GM12878 (cell line): ENCODE measurements around the gene STAG1. TPM values are rescaled to one million over a fixed set of nuclear protein-coding genes. Genes with fewer than 3 reads are reported as not detected.

Source experiments
- ATAC-seq: fragments of 200-7000 bp; cut with Tn5 transposase; 3 replicates; pipeline ENCODE4 v1.9.1; 2020; ENCODE audit warnings: mild to moderate bottlenecking, moderate library complexity
- BruUV-seq: library from RNA; stranded (reverse); fragments of 400-500 nt; replicated peaks from 2 replicates; lab custom pipeline; 2021; lab: Mats Ljungman, UMichigan
- CTCF ChIA-PET: fragments of 300-600 bp; sonication (Branson Sonifier 250); formaldehyde crosslinking; extraction: SDS; loops from one replicate; lab custom pipeline; 2021; ENCODE audit warnings: inconsistent platforms; lab: Yijun Ruan, JAX
- POLR2A ChIA-PET: fragments of 350-600 bp; formaldehyde crosslinking; extraction: SDS; loops from one replicate; lab custom pipeline; 2021; ENCODE audit warnings: inconsistent platforms; lab: Charles Lee
- RAD21 ChIA-PET: fragments of 300-600 bp; sonication (Branson Sonifier 250); formaldehyde crosslinking; loops from one replicate; lab custom pipeline; 2023; ENCODE audit warnings: antibody characterized with exemption; ENCODE audit not compliant: unreplicated experiment; lab: Charles Lee
- SMC1A ChIA-PET: fragments of 300-600 bp; sonication (Branson Sonifier 250); formaldehyde crosslinking; loops from one replicate; lab custom pipeline; 2023; ENCODE audit not compliant: unreplicated experiment, uncharacterized antibody; lab: Charles Lee
- DNase-seq: peaks from one replicate; pipeline ENCODE4 v3.0.0-alpha.2; 2011; ENCODE audit warnings: low read depth, low spot score
- FAIRE-seq: peaks from 3 replicates; lab custom pipeline; 2011; peaks lifted over from hg19 to GRCh38; lab: Jason Lieb, UNC
- H2AFZ ChIP-seq: 2 replicates; pipeline ENCODE4 v1.6.0; 2011; ENCODE audit warnings: low read depth, low read length, control low read depth; ENCODE audit not compliant: control insufficient read depth
- H3K27ac ChIP-seq: 2 replicates; pipeline ENCODE4 v1.5.1; 2011; ENCODE audit warnings: control low read depth; ENCODE audit not compliant: control insufficient read depth, insufficient read depth
- H3K27me3 ChIP-seq, 2 experiments: replicated peaks in 1 of 2; 2 replicates each; pipeline versions ENCODE4 v1.6.0 to v1.6.1; 2011; ENCODE audit warnings: low read length in 1 of 2; ENCODE audit not compliant: control insufficient read depth in 2 of 2, insufficient read depth in 2 of 2
- H3K36me3 ChIP-seq, 2 experiments: 2 replicates each; pipeline ENCODE4 v1.5.1; 2011; ENCODE audit warnings: low read length in 1 of 2; ENCODE audit not compliant: control insufficient read depth in 2 of 2, insufficient read depth in 2 of 2
- H3K4me1 ChIP-seq: 2 replicates; pipeline ENCODE4 v1.6.1; 2011; ENCODE audit warnings: mild to moderate bottlenecking, low read length, moderate library complexity, mixed read lengths; ENCODE audit not compliant: control insufficient read depth, insufficient read depth
- H3K4me2 ChIP-seq: 2 replicates; pipeline ENCODE4 v1.6.0; 2011; ENCODE audit warnings: control low read depth; ENCODE audit not compliant: control insufficient read depth, insufficient read depth
- H3K4me3 ChIP-seq: fragments of 200-600 bp; sonication (generic); 2 replicates; pipeline ENCODE4 v1.5.1; 2016
- H3K79me2 ChIP-seq: 2 replicates; pipeline ENCODE4 v1.6.0; 2011; ENCODE audit warnings: low read length; ENCODE audit not compliant: control insufficient read depth, insufficient read depth
- H3K9ac ChIP-seq: 2 replicates; pipeline ENCODE4 v1.8.0; 2011; ENCODE audit warnings: low read length, control low read depth, mixed read lengths; ENCODE audit not compliant: control insufficient read depth, insufficient read depth
- H3K9me3 ChIP-seq: replicated peaks from 3 replicates; pipeline ENCODE4 v1.5.1; 2011; ENCODE audit warnings: mild to moderate bottlenecking, low read length; ENCODE audit not compliant: control insufficient read depth, insufficient read depth
- H4K20me1 ChIP-seq: 2 replicates; pipeline ENCODE4 v1.6.0; 2011; ENCODE audit not compliant: control insufficient read depth, insufficient read depth
- BCL11A ChIP-seq: IDR thresholded peaks from 2 replicates; pipeline ENCODE4 v1.6.1; 2011; ENCODE audit warnings: low read depth, low read length
- CBX5 ChIP-seq: sonication (generic); IDR thresholded peaks from 2 replicates; pipeline ENCODE4 v1.6.1; 2016; ENCODE audit warnings: low read depth, moderate library complexity, mild to moderate bottlenecking, inconsistent platforms
- CHD4 ChIP-seq: fragments of 200-600 bp; sonication (generic); IDR thresholded peaks from 2 replicates; pipeline ENCODE4 v1.6.1; 2016; ENCODE audit warnings: mild to moderate bottlenecking
- RAD21 ChIP-seq: IDR thresholded peaks from 2 replicates; pipeline ENCODE4 v1.6.1; 2011; ENCODE audit warnings: mild to moderate bottlenecking, low read depth, low read length, moderate library complexity; ENCODE audit not compliant: insufficient read depth
- SIX5 ChIP-seq: IDR thresholded peaks from 2 replicates; pipeline ENCODE4 v1.6.1; 2011; ENCODE audit warnings: mild to moderate bottlenecking, low read depth, low read length, moderate library complexity; ENCODE audit not compliant: severe bottlenecking
- SUPT20H ChIP-seq: IDR thresholded peaks from 2 replicates; pipeline ENCODE4 v1.6.1; 2011; ENCODE audit warnings: low read depth, mild to moderate bottlenecking, low read length, moderate library complexity, borderline replicate concordance; ENCODE audit not compliant: control insufficient read depth
- TAF1 ChIP-seq: IDR thresholded peaks from 2 replicates; pipeline ENCODE4 v1.6.1; 2011; ENCODE audit warnings: mild to moderate bottlenecking, low read depth, low read length, borderline replicate concordance
- TBL1XR1 ChIP-seq: IDR thresholded peaks from 2 replicates; pipeline ENCODE4 v1.6.1; 2012; ENCODE audit warnings: low read depth, low read length, improper control_type of control experiment
- ZNF217 ChIP-seq: fragments of 450-650 bp; IDR thresholded peaks from 2 replicates; pipeline ENCODE4 v1.6.1; 2017; ENCODE audit warnings: antibody characterized with exemption, mild to moderate bottlenecking
- WGBS: methylation state at CpG from one replicate; pipeline ENCODE4 v1.1.6; 2016; ENCODE audit warnings: low lambda C conversion rate; ENCODE audit not compliant: insufficient replicate concordance, insufficient coverage; ENCODE audit errors: missing lambda C conversion rate; 5-methylcytosine and 5-hydroxymethylcytosine counted together
- in situ Hi-C: fragments of 300-500 bp; cut with MboI; formaldehyde crosslinking; loops from 9 replicates; pipeline ENCODE4 v1.14.3; 2018; ENCODE audit warnings: mixed read lengths
- intact Hi-C: fragments of 100-400 bp; cut with micrococcal nuclease; formaldehyde crosslinking; loops from one replicate; pipeline ENCODE4 v1.14.2; 2022; ENCODE audit not compliant: unreplicated experiment
- polyA plus RNA-seq, 11 experiments: library from polyadenylated mRNA; depleted of rRNA in 4 of 11; unstranded in 6 of 11; stranded (reverse) in 5 of 11; fragments of >200 nt; fragmentation: Nextera tagmentation in 4 of 11; fragmentation: Illumina TruSeq in 1 of 11; extraction: Ambion mirVana in 4 of 11; extraction: Trizol in 1 of 11; gene quantifications; 1 replicate in 1 of 11; 2 replicates in 10 of 11; pipeline versions ENCODE4 v1.2.1 to v1.2.3, GENCODE V29; 2011 to 2016; ENCODE audit warnings: inconsistent platforms in 2 of 11, missing spikeins in 2 of 11, low read depth in 1 of 11
- total RNA-seq, 4 experiments: library from RNA; depleted of rRNA in 3 of 4; stranded (reverse); fragments of >200 nt in 3 of 4; fragmentation: Illumina TruSeq in 1 of 4; extraction: Trizol in 1 of 4; gene quantifications; 2 replicates each; pipeline versions ENCODE4 v1.2.1 to v1.2.3, GENCODE V29; 2013 to 2021
- TF ChIP-seq, protein P1 (sequence below): fragments of 450-650 bp; IDR thresholded peaks from 2 replicates; pipeline ENCODE4 v1.6.1; 2017; ENCODE audit warnings: mild to moderate bottlenecking
- TF ChIP-seq, protein P2 (sequence below), 3 experiments: IDR thresholded peaks in 2 of 3; conservative IDR thresholded peaks in 1 of 3; 2 replicates each; pipeline ENCODE4 v1.5.1; 2011; ENCODE audit warnings: low read depth in 3 of 3, low read length in 3 of 3, mild to moderate bottlenecking in 3 of 3, control low read depth in 2 of 3, moderate library complexity in 2 of 3, inconsistent platforms in 1 of 3, mixed read lengths in 1 of 3; ENCODE audit not compliant: control insufficient read depth in 2 of 3, insufficient read depth in 1 of 3; ENCODE audit errors: extremely low read depth in 1 of 3
- TF ChIP-seq, protein P3 (sequence below): fragments of 450-650 bp; IDR thresholded peaks from 2 replicates; pipeline ENCODE4 v1.6.1; 2017; ENCODE audit warnings: mild to moderate bottlenecking, low read depth, inconsistent platforms; ENCODE audit not compliant: poor library complexity, severe bottlenecking

Gene STAG1
- total and polyA plus RNA-seq, 10 of the 15 experiments (the other 5 are each of a cell fraction or from before 2014, with no cell fraction given), result 4.4 to 30.1 (median 20.2) TPM

DNA sequence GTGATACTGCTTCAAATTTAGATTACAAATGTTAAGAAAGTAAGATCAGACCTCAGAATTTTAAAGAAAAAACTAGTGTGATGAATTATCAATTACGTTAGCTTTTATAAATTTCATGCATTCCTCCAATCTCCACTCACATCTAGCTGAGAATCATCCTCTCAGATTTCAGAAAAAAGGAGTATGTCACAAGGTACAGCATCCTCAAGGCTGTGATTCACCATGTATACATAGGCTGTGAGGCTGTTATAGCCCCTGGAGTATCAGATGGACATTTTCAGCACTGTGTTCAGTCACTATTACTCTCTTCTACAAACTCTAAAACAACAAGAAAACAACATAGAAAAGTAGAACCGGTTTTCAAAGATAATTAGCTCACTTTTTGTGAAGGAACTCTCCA lies 287.7 kb downstream of the STAG1 start:
- H2AFZ ChIP-seq, result no peak overlapping the region
- H4K20me1 ChIP-seq, result no peaks in the 10 kb centered on the region
- H3K9ac ChIP-seq, result no peak overlapping the region
- CTCF ChIA-PET, result interaction anchor here (0.6 to 1.2 kb wide), 2 partner anchors 22 to 40 kb away, joined by 3 to 4 read pairs; no protein-coding TSS in a partner anchor
- FAIRE-seq (no peak), ATAC-seq (no peak), DNase-seq (no peak)
- TF ChIP-seq CBX5 (no peak), BCL11A (no peak), ZNF217 (no peak)
- H3K27me3 ChIP-seq, result no peaks in the 10 kb centered on the region
- no peak overlapping the region for H3K4me3 ChIP-seq
- in situ Hi-C loops (no loop called here), intact Hi-C loops (no loop called here)
- H3K27ac ChIP-seq, result no peak overlapping the region
- POLR2A ChIA-PET, result interaction anchor here (0.6 to 1.7 kb wide), 3 partner anchors 42 to 301 kb away, joined by 3 to 6 read pairs (median 4); partner anchors contain the start of gene STAG1
- H3K4me1 ChIP-seq, result no peaks in the 10 kb centered on the region
- H3K79me2 ChIP-seq, result no peaks in the 10 kb centered on the region
- no peaks in the 10 kb centered on the region; the same call in 1 of the 3 replicates for H3K9me3 ChIP-seq
- no peak overlapping the region for H3K4me2 ChIP-seq
- RAD21 ChIA-PET, result no interaction called here
- no TSS peak for BruUV-seq
- peaks cover 0 to 4% of the 10 kb centered on the region in 2 experiments; a peak in 1 of 4 replicates for H3K36me3 ChIP-seq
- SMC1A ChIA-PET, result interaction anchor here (0.6 to 1.1 kb wide), 3 partner anchors 12 to 388 kb away, joined by 3 read pairs; no protein-coding TSS in a partner anchor
- WGBS, result 90% methylated on average over 2 of the region's 2 CpGs

DNA sequence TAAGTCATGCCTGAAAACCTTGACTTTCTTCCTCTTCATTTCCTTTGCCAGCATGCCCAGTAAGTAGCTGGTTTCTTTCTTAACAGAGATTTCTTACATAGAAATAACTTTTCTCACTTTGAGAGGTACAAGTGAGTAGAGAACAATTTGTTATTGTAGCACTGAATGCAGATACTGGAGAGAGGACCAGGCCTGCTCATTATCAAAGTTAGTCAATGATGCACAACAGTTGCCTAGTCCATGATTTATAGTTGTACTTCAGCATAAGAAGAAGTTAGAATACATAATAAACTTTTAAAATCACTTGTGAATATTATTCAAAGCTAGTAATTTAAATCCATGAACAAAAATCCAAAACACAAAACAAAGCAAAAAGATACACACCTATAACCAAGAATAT lies 289.0 kb downstream of the STAG1 start:
- CTCF ChIA-PET, result no interaction called here
- POLR2A ChIA-PET, result no interaction called here
- TF ChIP-seq SIX5 (no peak), RAD21 (no peak), TBL1XR1 (no peak), CHD4 (no peak), SUPT20H (no peak), TAF1 (no peak)
- TF ChIP-seq, protein P1, sequence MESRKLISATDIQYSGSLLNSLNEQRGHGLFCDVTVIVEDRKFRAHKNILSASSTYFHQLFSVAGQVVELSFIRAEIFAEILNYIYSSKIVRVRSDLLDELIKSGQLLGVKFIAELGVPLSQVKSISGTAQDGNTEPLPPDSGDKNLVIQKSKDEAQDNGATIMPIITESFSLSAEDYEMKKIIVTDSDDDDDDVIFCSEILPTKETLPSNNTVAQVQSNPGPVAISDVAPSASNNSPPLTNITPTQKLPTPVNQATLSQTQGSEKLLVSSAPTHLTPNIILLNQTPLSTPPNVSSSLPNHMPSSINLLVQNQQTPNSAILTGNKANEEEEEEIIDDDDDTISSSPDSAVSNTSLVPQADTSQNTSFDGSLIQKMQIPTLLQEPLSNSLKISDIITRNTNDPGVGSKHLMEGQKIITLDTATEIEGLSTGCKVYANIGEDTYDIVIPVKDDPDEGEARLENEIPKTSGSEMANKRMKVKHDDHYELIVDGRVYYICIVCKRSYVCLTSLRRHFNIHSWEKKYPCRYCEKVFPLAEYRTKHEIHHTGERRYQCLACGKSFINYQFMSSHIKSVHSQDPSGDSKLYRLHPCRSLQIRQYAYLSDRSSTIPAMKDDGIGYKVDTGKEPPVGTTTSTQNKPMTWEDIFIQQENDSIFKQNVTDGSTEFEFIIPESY, result no peak
- TF ChIP-seq, protein P2, sequence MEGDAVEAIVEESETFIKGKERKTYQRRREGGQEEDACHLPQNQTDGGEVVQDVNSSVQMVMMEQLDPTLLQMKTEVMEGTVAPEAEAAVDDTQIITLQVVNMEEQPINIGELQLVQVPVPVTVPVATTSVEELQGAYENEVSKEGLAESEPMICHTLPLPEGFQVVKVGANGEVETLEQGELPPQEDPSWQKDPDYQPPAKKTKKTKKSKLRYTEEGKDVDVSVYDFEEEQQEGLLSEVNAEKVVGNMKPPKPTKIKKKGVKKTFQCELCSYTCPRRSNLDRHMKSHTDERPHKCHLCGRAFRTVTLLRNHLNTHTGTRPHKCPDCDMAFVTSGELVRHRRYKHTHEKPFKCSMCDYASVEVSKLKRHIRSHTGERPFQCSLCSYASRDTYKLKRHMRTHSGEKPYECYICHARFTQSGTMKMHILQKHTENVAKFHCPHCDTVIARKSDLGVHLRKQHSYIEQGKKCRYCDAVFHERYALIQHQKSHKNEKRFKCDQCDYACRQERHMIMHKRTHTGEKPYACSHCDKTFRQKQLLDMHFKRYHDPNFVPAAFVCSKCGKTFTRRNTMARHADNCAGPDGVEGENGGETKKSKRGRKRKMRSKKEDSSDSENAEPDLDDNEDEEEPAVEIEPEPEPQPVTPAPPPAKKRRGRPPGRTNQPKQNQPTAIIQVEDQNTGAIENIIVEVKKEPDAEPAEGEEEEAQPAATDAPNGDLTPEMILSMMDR (IDR thresholded peaks at IDR 0.05 in 2 of 3, conservative IDR thresholded peaks at IDR 0.05 in 1 of 3; ENCODE audit: control insufficient read depth in 2 of 3, extremely low read depth in 1 of 3, insufficient read depth in 1 of 3, low read depth in 3 of 3, low read length in 3 of 3), result no peak
- TF ChIP-seq, protein P3, sequence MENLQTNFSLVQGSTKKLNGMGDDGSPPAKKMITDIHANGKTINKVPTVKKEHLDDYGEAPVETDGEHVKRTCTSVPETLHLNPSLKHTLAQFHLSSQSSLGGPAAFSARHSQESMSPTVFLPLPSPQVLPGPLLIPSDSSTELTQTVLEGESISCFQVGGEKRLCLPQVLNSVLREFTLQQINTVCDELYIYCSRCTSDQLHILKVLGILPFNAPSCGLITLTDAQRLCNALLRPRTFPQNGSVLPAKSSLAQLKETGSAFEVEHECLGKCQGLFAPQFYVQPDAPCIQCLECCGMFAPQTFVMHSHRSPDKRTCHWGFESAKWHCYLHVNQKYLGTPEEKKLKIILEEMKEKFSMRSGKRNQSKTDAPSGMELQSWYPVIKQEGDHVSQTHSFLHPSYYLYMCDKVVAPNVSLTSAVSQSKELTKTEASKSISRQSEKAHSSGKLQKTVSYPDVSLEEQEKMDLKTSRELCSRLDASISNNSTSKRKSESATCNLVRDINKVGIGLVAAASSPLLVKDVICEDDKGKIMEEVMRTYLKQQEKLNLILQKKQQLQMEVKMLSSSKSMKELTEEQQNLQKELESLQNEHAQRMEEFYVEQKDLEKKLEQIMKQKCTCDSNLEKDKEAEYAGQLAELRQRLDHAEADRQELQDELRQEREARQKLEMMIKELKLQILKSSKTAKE, result no peak

More for the DNA sequence above, 289.0 kb downstream of the STAG1 start:
- BruUV-seq, result no TSS peak
- Histone ChIP-seq H3K27me3 (no peaks in the 10 kb centered on the region), H4K20me1 (no peaks in the 10 kb centered on the region), H3K9ac (no peak overlapping the region), H3K79me2 (no peaks in the 10 kb centered on the region), H3K36me3 (peaks cover 0 to 9% of the 10 kb centered on the region in 2 experiments; a peak in 1 of 4 replicates), H3K4me1 (no peaks in the 10 kb centered on the region), H3K4me2 (no peak overlapping the region), H3K27ac (no peak overlapping the region), H3K4me3 (no peak overlapping the region), H3K9me3 (peaks cover 2% of the 10 kb centered on the region), H2AFZ (no peak overlapping the region)
- FAIRE-seq (no peak), ATAC-seq (no peak), DNase-seq (no peak)
- ChIA-PET SMC1A (no interaction called here), RAD21 (no interaction called here)
- in situ Hi-C loops, result no loop called here
- intact Hi-C loops, result no loop called here
